HL-60/S4 treated with phorbol 12-myristate 13-acetate at 8.2 ng/mL for 4 days and 3 days (cell line): Measurements from ENCODE around the gene MXRA7.

ENCODE experiments used
- in situ Hi-C: fragments of 300-500 bp; cut with MboI; formaldehyde crosslinking; loops from 2 replicates; pipeline ENCODE4 v1.15.0; 2022; ENCODE audit warnings: low sequenced_read_pairs

MXRA7 gene

DNA sequence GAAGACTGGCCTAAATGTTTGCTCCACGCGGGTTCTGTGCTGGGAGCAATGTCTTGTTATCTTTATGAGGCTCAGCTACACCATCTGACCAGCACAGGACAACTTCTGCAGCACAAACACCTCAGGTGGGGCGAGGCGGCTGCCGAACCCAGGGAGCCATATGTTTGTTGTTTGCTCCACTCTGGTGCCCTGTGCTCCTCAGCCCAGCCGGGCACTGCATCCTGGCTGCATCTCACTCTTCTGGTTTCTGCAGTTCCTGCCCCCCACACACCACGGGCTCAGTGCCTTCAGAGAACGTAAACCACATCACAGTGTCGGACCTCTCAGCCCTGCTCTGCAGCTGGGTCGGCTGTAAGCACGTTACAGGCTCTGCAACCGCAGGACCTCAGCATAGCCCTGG lies 32.4 kb downstream of the MXRA7 start:
- in situ Hi-C loops, result no loop called here

DNA sequence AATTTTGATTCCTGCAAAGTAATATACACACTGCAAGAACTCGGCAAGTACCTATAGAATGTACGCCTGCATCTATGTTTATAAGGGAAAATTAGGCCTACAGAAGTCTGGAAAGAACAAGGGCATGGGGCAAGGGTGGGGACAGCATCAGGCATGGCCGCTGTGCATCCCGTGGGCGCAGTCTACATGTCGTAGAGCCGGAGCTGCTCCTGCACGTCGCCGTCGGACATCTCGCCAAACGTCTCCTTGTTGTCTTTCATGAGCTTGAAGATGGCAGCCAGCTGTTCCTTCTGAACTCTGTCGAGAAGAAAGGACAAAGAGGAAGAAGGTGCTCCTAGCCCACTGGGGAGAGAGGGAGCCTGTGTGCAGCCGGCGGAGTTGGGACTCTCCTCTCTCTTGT lies 33.4 kb downstream of the MXRA7 start:
- in situ Hi-C loops, result no loop called here

DNA sequence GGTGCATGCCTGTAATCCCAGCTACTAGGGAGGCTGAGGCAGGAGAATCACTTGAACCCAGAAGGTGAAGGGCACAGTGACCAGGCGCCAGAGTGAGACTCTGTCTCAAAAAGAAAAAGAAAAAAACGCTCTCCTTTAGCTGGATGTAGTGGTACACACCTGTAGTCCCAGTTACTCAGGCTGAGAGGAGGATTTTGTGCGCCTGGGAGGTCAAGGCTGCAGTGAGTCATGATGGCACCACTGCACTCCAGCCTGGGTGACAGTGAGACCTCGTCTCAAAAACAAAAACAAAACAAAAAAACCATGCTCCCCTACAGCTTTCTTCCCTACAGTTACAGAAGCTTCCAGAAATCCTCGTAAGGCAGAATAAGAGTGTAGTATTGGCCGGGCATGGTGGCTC lies 34.1 kb downstream of the MXRA7 start:
- in situ Hi-C loops, result no loop called here

DNA sequence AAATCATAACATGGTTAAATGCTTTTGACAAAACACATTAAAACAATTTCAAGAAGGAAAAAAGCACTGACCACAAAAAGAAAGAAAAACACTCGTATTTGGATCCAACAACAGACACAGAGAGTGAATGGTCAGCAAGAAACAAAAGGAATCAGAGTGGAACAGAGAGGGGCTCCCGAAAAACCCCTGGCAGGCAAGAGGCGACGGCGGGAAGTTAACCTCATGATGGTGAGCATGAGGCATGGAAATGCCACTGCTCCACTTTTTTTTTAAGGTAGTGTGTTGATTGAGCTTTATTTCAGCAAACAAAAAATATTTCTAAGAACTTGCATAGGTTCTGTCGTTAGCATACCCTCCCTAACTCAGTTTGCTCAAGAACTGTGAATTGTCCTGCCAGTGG lies 35.1 kb downstream of the MXRA7 start:
- in situ Hi-C loops, result no loop called here

DNA sequence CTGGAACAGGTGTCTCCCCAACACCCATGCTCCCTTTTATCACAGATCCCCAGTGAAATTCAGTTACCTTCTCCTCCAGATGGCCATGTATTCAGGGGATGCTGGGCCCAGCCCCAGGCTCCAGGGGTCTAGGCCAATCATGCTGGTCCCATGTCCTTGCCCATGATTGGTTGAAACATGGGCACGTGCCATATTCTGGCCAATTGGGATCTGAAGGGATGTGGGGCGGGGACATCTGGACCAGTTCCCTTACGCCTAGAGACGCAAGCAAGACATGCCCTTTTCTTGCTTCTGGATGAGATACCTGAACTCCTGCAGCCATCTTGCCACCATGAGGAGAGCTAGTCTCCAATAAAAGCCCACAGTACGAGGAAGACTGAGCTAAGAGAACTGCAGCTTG lies 36.2 kb downstream of the MXRA7 start:
- in situ Hi-C loops, result no loop called here

DNA sequence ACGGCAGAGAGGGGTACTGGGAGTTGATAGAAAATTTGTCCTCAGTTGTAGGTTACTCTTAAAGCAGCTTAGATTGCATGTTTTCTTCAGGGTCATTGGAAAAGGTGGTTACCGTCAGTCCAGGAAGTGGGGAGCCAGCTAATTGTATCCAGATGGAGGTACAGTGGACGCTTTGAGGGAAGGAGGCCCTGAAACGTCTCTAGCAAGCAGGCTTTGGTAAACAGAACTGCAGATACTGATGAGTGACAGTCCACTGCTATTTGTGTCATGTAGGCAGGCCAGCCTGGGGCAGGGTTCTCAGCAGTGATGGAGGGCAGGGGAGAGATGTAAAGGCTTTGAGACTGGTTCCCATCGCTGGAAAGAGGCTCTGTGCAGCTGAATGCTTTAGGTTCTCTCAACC lies 37.0 kb downstream of the MXRA7 start:
- in situ Hi-C loops, result no loop called here

DNA sequence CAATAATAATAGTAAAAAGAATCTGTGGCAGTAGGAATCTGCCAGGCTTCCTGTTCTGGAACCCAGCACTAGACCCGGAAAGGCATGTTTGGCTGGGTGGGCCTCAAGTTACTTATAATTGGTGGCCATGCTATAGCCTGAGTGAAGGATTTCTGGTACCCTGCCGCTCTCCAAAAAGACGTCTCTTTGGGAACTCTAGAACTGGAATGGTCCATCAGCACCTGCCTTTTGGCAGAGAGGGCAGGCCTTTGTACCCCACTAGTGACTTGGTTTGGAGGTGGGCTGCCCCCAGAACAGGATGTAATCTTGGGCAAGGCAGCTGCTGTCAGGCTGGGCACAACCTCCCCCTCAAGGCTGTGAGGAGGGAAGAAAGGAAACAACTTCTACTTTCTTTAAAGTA lies 37.9 kb downstream of the MXRA7 start:
- in situ Hi-C loops, result no loop called here

DNA sequence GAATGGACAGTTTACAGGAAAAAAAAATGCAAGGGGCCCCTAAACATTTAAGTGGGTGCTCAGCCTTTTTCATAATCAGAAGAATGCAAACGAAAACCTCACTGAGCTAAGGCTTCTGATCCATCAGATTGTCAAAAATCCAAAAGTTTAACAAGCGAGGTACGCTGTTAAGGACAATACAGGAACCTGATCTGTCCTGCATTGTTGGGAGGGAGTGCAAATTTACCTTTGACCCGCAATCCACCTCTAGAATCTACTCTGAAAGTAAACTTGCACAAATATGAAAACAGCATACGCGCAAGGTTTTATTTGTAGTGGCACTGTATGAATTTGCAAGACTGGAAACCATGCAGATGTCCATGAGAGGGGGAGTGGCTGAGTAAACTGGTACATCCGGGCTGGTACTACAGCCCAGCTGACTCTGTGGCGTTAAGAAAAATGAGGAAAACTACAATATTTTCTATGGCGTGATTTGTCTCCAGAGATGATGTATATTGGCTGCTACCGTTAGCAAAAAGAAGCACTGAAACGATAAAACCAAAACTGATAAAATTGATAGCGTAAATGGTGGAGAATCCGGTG lies 38.4 kb downstream of the MXRA7 start:
- in situ Hi-C loops, result no loop called here

DNA sequence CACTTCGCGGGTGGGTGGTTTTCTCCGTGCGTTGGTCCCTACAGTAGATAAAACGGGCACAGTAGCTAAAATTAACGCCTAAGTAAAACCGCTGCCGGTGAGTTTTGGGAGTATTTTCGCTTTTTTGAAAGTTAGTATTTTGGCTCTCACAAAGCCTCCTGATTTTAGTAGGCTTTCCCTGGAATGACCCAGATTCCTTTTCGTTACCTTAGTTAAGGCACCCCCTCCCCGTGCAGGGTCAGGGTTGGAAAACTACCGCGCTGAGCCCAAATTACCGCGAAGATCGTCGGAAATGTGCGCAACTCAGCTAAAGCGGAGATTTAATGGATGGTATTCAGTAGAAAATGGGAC lies 38.9 kb downstream of the MXRA7 start:
- in situ Hi-C loops, result no loop called here

DNA sequence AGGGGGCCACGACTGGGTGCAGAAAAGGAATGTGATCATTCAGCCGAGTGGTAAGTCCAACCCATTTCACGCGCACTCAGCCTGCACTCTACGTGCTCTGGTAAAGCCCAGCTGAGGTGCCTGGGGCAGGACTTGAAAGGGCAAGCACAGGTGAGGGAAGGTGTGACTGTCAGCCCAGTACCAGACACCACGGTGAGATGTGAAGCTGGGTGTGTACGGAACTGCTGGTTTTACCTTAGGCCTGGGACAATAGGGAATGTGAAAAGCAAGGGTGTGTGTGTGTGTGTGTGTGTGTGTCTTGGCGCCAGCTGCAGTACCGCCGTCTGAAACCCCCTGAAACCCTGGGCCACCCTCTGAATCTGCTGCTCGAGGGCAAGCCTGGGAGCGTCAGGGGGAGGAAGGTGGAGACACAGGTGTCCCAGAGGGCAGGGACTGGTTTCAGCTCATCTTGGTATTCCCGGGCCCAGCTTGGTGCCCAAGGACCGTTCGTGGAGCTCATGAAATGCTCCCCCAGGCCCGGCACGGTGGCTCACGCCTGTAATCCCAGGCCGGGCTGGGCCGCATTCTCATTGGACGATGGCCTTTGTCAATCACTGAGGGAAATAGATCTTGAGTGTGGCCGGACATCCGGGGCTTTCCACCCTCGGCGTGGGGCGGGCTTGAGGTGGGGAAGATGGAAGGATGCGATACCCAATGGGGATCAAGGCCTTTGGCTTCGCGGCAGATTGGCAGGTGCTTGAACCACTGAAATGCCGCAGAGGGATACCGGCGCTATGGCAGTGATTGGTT lies 39.4 kb downstream of the MXRA7 start:
- in situ Hi-C loops, result no loop called here

DNA sequence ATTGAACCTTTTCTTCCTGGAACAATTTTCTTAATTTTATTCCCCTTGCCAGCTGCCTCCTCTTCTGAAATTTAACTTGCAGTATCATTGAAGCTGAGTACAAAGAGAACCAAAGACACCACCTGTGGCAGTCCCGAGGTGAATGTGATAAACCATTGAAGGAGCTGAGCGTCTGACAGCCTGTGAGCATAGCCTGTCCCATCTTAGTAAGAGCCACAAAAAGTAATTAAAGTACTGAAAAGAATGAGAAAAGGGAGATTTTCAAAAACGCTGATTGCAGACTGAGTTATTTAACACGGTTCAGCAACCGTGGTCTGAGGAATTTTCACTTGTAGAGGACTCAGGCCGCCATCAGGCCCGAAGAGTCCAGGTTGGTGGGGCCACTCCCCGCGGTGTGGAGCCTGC lies 40.0 kb downstream of the MXRA7 start:
- in situ Hi-C loops, result no loop called here

DNA sequence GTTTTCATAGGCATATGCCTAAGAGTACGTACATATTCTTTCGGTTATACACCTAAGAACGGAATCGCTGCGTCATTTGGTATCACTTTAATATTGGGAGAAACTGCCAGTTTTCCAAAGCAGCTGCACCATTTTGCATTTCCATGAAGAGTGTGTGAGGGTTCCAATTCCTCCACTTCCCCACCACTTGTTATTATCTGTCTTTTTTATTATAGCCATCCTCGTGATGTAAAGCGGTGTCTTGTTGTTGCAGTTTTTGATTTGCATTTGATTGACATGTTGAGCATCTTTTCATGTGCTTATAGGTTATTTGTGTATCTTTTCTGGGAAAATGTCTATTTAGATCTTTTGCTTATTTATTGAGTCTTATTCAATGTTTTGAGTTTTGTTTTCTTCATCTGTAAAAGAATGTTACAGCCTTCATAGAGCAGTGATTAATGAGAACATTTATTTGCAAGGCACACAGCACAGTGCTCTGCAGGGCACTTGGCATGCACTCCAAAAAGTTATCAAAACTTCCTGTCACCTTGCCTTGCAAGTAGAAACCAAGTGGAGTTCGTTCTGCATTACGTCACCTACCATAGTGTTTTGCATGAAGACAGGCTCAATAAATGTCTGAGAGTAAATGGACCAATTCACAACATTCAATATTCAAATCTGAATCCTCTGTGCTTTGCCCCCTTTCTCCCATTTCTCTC lies 40.6 kb downstream of the MXRA7 start:
- in situ Hi-C loops, result no loop called here

DNA sequence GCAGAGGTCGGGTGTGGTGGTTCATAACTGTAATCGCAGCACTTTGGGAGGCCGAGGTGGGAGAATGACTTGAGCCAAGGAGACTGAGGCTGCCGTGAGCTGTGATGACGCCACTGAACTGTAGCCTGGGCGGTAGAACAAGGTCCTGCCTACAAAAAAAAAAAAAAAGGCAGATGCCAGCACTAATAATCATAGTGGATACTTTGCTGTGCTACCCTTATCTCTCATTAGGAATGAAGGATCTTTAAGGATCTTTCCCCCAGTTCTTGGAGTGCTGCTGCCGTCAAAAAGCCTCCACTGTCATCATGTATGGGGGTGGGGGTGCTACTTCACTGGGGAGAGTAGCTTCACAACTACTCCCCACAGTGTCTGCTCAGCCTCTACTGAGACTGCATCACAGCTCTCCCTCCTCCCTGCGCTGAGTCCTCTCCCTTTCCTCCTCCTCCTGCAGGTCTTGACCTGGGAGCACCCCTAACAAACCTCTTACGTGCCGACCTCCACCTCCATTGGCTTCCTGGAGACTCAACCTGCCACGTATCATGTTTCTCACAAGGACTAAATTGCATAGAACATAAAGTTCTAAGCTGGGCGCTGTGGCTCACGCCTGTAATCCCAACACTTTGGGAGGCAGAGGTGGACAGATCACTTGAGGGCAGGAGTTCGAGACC lies 42.8 kb downstream of the MXRA7 start:
- in situ Hi-C loops, result no loop called here

DNA sequence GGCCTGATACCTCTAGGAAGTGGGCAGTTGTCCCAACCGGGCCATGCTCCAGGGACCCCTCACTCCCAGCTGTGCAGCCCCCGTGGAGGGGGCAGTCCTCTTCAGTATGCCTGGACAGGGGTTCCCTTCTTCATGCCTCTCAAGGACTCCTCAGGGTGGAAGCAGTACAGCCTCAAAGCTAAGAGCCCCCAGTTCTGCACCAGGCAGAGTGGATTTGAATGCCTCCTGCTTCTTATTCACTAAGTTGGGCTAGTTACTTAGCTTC lies 43.3 kb downstream of the MXRA7 start:
- in situ Hi-C loops, result no loop called here

DNA sequence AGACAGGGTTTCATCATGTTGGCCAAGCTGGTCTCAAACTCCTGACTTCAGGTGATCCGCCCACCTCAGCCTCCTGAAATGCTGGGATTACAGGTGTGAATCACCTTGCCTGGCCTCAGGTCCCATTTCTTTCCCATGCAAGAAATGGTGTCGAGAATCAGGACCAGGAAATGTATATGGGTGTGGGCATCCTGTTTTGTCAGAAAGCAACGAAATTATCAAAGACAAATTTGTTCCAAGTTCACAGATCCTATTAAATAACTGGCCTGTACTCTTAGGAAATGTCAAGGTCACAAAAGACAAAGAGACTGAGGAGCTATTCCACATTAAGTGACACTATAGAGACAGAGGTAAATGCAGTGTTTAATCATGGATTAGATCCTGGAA lies 50.1 kb downstream of the MXRA7 start:
- in situ Hi-C loops, result no loop called here

DNA sequence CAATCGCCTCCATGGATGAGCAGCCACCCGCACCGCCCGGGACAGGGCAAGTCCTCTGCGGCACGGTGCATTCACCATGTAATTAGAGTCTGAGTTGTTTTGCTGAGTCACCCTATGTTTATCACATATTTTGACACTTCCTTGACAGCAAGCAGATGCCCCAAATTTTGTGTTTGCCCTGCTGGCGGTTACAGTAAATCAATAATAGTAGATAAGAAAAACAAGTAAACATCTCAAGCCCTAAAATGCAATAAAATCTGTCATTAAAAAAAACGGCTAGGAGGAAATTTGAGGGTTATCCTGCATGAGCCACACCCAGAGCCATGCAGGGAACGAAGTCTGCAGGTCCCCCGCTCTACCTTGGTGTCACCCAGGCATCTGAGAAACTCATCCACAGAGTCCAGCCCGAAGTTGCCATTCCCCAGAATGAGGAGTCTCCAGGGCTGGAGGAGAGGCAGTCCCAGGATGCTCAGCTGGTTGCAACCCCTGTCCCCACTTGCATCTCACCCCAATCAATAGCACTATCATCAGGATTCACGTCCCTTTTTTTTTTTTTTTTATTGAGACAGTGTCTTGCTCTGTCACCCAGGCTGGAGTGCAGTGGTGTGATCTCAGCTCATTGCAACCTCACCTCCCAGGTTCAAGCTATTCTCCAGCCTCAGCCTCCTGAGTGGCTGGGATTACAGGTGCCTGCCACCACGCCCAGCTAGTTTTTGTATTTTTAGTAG lies 50.7 kb downstream of the MXRA7 start:
- in situ Hi-C loops, result no loop called here

DNA sequence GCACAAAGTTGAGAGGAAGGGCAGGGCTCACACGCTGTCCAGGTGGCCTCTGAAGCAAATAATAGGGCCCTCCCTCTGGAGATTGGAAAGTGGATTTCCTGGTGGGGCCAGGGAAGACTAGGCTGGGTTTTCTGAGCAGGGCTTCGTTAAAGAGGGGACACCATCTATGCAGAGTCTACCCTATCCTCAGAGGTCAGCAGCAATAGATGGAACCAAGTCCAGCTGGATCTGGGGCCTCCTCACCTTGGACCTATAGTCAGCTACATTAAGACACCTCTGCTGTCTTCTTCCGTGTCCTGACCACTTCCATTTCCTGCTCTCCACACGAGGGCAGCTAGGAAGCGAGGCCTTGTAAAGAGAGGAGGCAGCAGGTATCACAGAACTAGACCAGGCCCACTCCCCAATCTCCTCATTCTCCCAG lies 52.5 kb downstream of the MXRA7 start:
- in situ Hi-C loops, result no loop called here

DNA sequence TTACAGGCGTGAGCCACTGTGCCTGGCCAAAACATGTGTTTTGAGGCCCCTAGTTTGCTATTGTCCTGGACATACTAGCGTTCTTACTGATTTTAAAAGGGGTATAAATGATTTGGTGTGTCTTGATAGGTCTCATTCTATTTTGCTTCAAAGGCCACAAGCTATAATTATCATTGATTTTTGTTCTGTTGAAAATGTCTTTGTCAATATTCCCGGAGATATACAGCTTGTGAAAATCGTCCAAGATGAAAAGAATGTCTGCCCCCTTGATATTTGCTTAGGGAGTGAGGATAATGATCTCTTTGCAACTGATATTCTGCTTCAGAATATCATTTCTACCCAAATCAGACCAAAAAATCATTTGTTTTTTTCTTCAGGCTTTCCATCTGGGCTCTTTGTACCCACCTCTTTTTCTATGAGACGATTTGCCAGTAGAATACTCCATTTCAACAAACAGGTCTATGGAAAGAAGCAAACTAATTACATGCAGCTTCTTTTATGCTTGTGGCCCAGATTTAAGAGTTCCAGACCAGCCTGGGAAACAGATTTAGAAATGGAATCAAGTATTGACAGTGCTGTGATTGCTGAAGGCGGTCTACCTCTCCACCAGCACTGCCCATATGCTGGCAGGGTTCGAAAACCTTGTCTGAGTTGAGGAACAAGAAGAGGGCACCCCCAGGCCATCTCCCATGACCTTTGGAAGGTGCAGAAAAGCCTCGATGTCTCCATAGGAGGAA lies 53.1 kb downstream of the MXRA7 start:
- in situ Hi-C loops, result no loop called here

DNA sequence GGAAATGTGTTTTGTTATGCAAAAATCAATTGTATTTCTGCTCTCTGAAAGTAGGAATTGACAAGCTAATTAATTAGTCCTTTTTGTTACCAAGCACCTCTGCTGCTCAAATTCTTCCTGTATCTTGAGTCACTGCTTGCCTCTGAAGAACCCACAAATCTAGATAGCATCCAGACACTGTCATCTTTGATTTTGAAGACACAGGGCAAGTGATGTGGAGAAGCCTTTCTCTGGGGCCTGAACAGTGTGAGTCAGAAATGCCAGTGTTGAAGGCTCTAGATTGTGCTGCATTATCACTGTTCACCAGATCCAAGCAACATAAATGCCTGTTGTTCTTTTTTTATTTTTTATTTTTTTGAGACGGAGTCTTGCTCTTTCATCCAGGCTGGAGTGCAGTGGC lies 56.4 kb downstream of the MXRA7 start:
- in situ Hi-C loops, result no loop called here

DNA sequence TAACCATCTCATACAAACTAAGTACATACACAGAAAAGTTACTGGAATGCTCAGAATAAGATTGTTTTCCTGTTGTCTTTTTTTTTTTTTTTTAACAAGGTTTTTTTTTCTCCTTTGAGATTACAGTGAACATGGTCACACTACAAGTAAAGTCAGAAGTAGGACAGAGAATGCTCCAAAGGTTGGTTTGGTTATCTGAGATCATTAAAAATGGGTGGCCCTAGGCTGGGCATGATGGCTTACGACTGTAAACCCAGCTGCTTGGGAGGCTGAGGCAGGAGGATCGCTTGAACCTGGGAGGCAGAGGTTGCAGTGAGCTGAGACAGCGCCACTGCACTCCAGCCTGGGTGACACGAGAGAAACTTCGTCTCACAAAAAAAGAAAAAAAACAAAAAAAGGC lies 60.3 kb downstream of the MXRA7 start:
- in situ Hi-C loops, result no loop called here

DNA sequence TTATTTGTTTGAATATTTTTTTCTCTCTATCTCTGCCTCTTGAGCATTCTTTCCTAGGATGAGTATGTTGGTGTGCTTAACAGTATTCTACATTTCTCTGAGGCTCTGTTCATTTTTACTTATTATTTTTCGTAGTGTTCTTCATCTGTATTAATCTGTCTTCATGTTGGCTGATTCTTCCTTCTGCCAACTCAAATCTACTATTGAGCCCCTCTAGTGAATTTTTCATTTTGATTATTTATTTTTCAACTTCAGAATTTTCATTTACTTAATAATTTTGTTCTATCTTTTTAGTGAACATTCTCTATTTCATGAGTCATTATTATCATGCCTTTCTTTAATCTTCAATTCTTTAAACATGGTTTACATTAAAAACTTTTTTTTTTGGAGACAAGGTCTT lies 64.1 kb downstream of the MXRA7 start:
- in situ Hi-C loops, result no loop called here
